ENCODE measurements around the gene RARRES1. TPM values are rescaled to one million over a fixed set of nuclear protein-coding genes. Genes with fewer than 3 reads are reported as not detected.

Gene RARRES1
- total and polyA plus RNA-seq, 2 experiments from 2014 or later: 36.9 to 73.1 TPM

GRCh38 chr3:158780766-158781165 lies 48.5 kb upstream of the RARRES1 start:
- H3K27me3 ChIP-seq: no peaks in the 10 kb centered on the region
- no peaks in the 10 kb centered on the region for H3K36me3 ChIP-seq (replicated peaks; ENCODE audit: insufficient read depth, low read depth)
- no peak overlapping the region for H3K4me2 ChIP-seq
- no peaks in the 10 kb centered on the region for H3K9me2 ChIP-seq (replicated peaks; ENCODE audit: insufficient read depth)
- 74% methylated on average over 1 of the region's 1 CpG for WGBS (ENCODE audit: low lambda C conversion rate, missing lambda C conversion rate)
- H3K4me1 ChIP-seq (ENCODE audit: insufficient read depth): peaks cover 28% of the 10 kb centered on the region
- H3K27ac ChIP-seq: no peak overlapping the region
- no peak overlapping the region for H3K4me3 ChIP-seq
- DNase-seq (ENCODE audit: low spot score): no peak
- no peaks in the 10 kb centered on the region for H4K20me1 ChIP-seq (ENCODE audit: insufficient read depth, poor library complexity, severe bottlenecking)
- TF ChIP-seq, protein P1, sequence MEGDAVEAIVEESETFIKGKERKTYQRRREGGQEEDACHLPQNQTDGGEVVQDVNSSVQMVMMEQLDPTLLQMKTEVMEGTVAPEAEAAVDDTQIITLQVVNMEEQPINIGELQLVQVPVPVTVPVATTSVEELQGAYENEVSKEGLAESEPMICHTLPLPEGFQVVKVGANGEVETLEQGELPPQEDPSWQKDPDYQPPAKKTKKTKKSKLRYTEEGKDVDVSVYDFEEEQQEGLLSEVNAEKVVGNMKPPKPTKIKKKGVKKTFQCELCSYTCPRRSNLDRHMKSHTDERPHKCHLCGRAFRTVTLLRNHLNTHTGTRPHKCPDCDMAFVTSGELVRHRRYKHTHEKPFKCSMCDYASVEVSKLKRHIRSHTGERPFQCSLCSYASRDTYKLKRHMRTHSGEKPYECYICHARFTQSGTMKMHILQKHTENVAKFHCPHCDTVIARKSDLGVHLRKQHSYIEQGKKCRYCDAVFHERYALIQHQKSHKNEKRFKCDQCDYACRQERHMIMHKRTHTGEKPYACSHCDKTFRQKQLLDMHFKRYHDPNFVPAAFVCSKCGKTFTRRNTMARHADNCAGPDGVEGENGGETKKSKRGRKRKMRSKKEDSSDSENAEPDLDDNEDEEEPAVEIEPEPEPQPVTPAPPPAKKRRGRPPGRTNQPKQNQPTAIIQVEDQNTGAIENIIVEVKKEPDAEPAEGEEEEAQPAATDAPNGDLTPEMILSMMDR (IDR thresholded peaks at IDR 0.05; ENCODE audit: poor library complexity): no peak
- TF ChIP-seq EZH2 (IDR thresholded peaks at IDR 0.05; ENCODE audit: borderline replicate concordance): no peak
- TF ChIP-seq EZH2phosphoT487 (IDR thresholded peaks at IDR 0.05; ENCODE audit: low read depth, severe bottlenecking, unreplicated experiment): no peak
- H3K79me2 ChIP-seq: no peaks in the 10 kb centered on the region
- no peaks in the 10 kb centered on the region for H3K9me3 ChIP-seq (ENCODE audit: low read depth)
- H2AFZ ChIP-seq: no peak overlapping the region

DNA sequence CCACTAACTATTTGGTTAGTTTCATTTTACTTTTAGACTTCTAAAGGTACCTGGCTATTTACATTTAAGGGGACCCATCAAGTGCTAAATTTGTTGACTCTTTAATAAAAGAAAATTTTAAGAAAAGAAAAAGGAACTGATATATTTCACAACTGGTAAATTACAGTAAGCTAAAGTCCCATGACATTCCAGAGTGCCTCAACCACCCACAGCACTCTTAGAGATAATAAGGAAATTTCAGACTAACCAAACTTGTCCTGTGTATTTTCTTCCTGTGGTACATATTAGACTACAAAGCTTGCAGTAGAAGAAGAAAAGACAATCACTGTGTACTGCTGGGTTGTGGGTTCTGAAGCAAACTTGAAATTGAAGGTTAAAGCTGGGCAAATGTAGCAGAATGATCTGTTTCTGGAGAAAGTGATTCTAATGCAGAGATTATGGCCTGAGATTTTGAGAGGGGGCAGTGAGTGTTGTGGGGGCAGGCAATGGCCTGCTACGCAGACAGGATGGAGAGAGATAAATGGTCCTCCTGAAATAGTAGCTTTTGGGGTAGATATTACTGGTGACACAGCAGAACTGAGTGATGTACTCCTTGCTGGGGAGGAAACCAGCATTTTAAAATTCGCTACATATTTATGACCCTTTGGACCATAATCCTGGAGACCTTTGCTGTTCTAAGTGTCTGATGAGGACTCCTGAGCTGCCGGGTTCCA lies 45.1 kb upstream of the RARRES1 start:
- no peak for TF ChIP-seq EZH2phosphoT487 (IDR thresholded peaks at IDR 0.05; ENCODE audit: low read depth, severe bottlenecking, unreplicated experiment)
- no peak for TF ChIP-seq EZH2 (IDR thresholded peaks at IDR 0.05; ENCODE audit: borderline replicate concordance)
- TF ChIP-seq, protein P1 (IDR thresholded peaks at IDR 0.05; ENCODE audit: poor library complexity): no peak
- Histone ChIP-seq H4K20me1 (ENCODE audit: insufficient read depth, poor library complexity, severe bottlenecking) (no peaks in the 10 kb centered on the region), H3K4me1 (ENCODE audit: insufficient read depth) (peaks cover 27% of the 10 kb centered on the region), H3K9me2 (replicated peaks; ENCODE audit: insufficient read depth) (no peaks in the 10 kb centered on the region), H3K79me2 (no peaks in the 10 kb centered on the region), H3K36me3 (replicated peaks; ENCODE audit: insufficient read depth, low read depth) (no peaks in the 10 kb centered on the region), H3K9me3 (ENCODE audit: low read depth) (no peaks in the 10 kb centered on the region), H3K27ac (peak overlapping the region; percentile 19), H3K27me3 (no peaks in the 10 kb centered on the region), H2AFZ (no peak overlapping the region), H3K4me2 (no peak overlapping the region), H3K4me3 (no peak overlapping the region)
- 81% methylated on average over 3 of the region's 3 CpGs for WGBS (ENCODE audit: low lambda C conversion rate, missing lambda C conversion rate)
- no peak for DNase-seq (ENCODE audit: low spot score)

DNA sequence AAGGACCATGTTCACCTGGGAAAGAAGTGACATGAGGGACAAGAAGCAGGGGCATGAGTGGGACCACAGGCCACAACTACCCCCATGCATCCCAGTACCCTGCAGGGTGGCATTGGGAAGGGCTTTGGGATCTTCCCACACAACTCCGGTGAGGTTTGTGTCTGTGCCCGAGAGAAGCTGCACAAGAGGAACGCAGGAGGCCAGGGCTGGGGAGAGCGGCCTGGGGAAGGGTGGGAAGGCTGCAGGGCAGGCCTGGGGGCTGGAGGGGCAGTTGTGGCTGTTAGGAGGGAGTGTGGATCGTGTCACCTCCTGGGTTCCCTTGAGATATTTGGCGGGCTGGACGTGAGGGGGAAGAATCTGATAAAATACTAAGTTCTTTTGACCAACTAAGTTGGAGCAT lies 44.3 kb upstream of the RARRES1 start:
- 99% methylated on average over 6 of the region's 7 CpGs for WGBS (ENCODE audit: low lambda C conversion rate, missing lambda C conversion rate)
- H3K4me2 ChIP-seq: no peak overlapping the region
- no peaks in the 10 kb centered on the region for H3K9me2 ChIP-seq (replicated peaks; ENCODE audit: insufficient read depth)

More for the DNA sequence above, 44.3 kb upstream of the RARRES1 start:
- TF ChIP-seq, protein P1 (IDR thresholded peaks at IDR 0.05; ENCODE audit: poor library complexity): no peak
- TF ChIP-seq EZH2phosphoT487 (IDR thresholded peaks at IDR 0.05; ENCODE audit: low read depth, severe bottlenecking, unreplicated experiment): no peak
- no peak for TF ChIP-seq EZH2 (IDR thresholded peaks at IDR 0.05; ENCODE audit: borderline replicate concordance)
- H3K79me2 ChIP-seq: no peaks in the 10 kb centered on the region
- H2AFZ ChIP-seq: no peak overlapping the region
- no peak overlapping the region for H3K4me3 ChIP-seq
- no peaks in the 10 kb centered on the region for H3K36me3 ChIP-seq (replicated peaks; ENCODE audit: insufficient read depth, low read depth)
- H4K20me1 ChIP-seq (ENCODE audit: insufficient read depth, poor library complexity, severe bottlenecking): no peaks in the 10 kb centered on the region
- peaks cover 24% of the 10 kb centered on the region for H3K4me1 ChIP-seq (ENCODE audit: insufficient read depth)
- no peaks in the 10 kb centered on the region for H3K27me3 ChIP-seq
- H3K27ac ChIP-seq: no peak overlapping the region
- H3K9me3 ChIP-seq (ENCODE audit: low read depth): no peaks in the 10 kb centered on the region
- DNase-seq (ENCODE audit: low spot score): no peak

Data from hepatocyte (in vitro differentiated cells).